Middle frontal gyrus (tissue), 1 donor: Measurements from ENCODE around the gene ANGPTL8.

Experiments used
- DNase-seq: peaks from one replicate; pipeline ENCODE4 v3.0.0-alpha.2; 2015; ENCODE audit warnings: low spot score; ENCODE audit errors: extremely low spot score

ANGPTL8 gene

DNA sequence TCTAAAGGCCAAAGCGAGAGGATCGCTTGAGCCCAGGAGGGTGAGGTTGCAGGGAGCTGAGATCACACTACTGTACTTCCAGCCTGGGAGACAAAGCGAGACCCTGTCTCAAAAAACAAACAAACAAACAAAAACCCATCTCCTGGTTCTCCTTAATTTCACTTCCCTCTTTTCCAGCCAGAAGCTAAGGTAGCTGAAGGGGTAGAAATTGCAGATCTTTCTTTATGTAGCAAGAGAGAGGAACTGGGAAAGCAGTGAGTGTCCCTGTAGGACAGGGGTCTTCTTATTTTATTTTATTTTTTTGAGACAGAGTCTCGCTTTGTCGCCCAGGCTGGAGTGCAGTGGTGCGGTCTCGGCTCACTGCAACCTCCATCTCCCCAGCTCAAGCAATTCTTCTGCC lies 52.0 kb downstream of the ANGPTL8 start:
- no peak for DNase-seq
